Measurements from ENCODE around the gene CMTM4. TPM values are rescaled to one million over a fixed set of nuclear protein-coding genes. Genes with fewer than 3 reads are reported as not detected.

CMTM4 gene
- total and polyA plus RNA-seq, 9 donors, result 7.5 to 15.5 (median 10.0) TPM

- Histone ChIP-seq H3K4me1 (ENCODE audit: control insufficient read depth, insufficient read depth, low read length) (peaks cover 20% of the 10 kb centered on the region), H3K4me3 (ENCODE audit: low read length) (no peak overlapping the region), H3K27ac (ENCODE audit: low read length) (no peak overlapping the region), H3K36me3 (ENCODE audit: control insufficient read depth, insufficient read depth, low read length) (no peaks in the 10 kb centered on the region), H3K9me3 (replicated peaks; ENCODE audit: control insufficient read depth, low read depth, low read length) (peaks cover 7% of the 10 kb centered on the region), H3K27me3 (ENCODE audit: control insufficient read depth, insufficient read depth, low read length) (no peaks in the 10 kb centered on the region)
- DNase-seq, result no peak
Measured at GRCh38 chr16:66711581-66711980, 15.0 kb upstream of the CMTM4 start.

- WGBS (ENCODE audit: insufficient coverage), result 70% methylated on average over 2 of the region's 8 CpGs
- H3K27me3 ChIP-seq (ENCODE audit: control insufficient read depth, insufficient read depth, low read length), result no peaks in the 10 kb centered on the region
- no peak overlapping the region for H3K4me3 ChIP-seq (ENCODE audit: low read length)
- H3K27ac ChIP-seq (ENCODE audit: low read length), result peak overlapping the region; percentile 71
- DNase-seq, result no peak
- H3K36me3 ChIP-seq (ENCODE audit: control insufficient read depth, insufficient read depth, low read length), result no peaks in the 10 kb centered on the region
- peaks cover 3% of the 10 kb centered on the region for H3K9me3 ChIP-seq (replicated peaks; ENCODE audit: control insufficient read depth, low read depth, low read length)
- H3K4me1 ChIP-seq (ENCODE audit: control insufficient read depth, insufficient read depth, low read length), result peaks cover 13% of the 10 kb centered on the region
Measured at GRCh38 chr16:66706506-66706880, 9.9 kb upstream of the CMTM4 start.

- peaks cover 13% of the 10 kb centered on the region for H3K4me1 ChIP-seq (ENCODE audit: control insufficient read depth, insufficient read depth, low read length)
- peak overlapping the region; percentile 71 for H3K27ac ChIP-seq (ENCODE audit: low read length)
- H3K27me3 ChIP-seq (ENCODE audit: control insufficient read depth, insufficient read depth, low read length), result no peaks in the 10 kb centered on the region
- 40% methylated on average over 1 of the region's 11 CpGs for WGBS (ENCODE audit: insufficient coverage)
- no peak overlapping the region for H3K4me3 ChIP-seq (ENCODE audit: low read length)
- no peaks in the 10 kb centered on the region for H3K9me3 ChIP-seq (replicated peaks; ENCODE audit: control insufficient read depth, low read depth, low read length)
- peak; percentile 83 for DNase-seq
- H3K36me3 ChIP-seq (ENCODE audit: control insufficient read depth, insufficient read depth, low read length), result no peaks in the 10 kb centered on the region
Measured at GRCh38 chr16:66705790-66706505, 9.4 kb upstream of the CMTM4 start.

GRCh38 chr16:66703406-66704215 is 7.1 kb upstream of the CMTM4 start:
- no peak overlapping the region for H3K4me3 ChIP-seq (ENCODE audit: low read length)
- H3K27ac ChIP-seq (ENCODE audit: low read length), result peak overlapping the region; percentile 55
- H3K36me3 ChIP-seq (ENCODE audit: control insufficient read depth, insufficient read depth, low read length), result no peaks in the 10 kb centered on the region
- no peaks in the 10 kb centered on the region for H3K27me3 ChIP-seq (ENCODE audit: control insufficient read depth, insufficient read depth, low read length)
- peak; percentile 90 for DNase-seq
- WGBS (ENCODE audit: insufficient coverage), result 24% methylated on average over 8 of the region's 9 CpGs
- no peaks in the 10 kb centered on the region for H3K9me3 ChIP-seq (replicated peaks; ENCODE audit: control insufficient read depth, low read depth, low read length)
- H3K4me1 ChIP-seq (ENCODE audit: control insufficient read depth, insufficient read depth, low read length), result peaks cover 13% of the 10 kb centered on the region

GRCh38 chr16:66701516-66701915 is 5.0 kb upstream of the CMTM4 start:
- no peak overlapping the region for H3K27ac ChIP-seq (ENCODE audit: low read length)
- no peaks in the 10 kb centered on the region for H3K9me3 ChIP-seq (replicated peaks; ENCODE audit: control insufficient read depth, low read depth, low read length)
- H3K4me1 ChIP-seq (ENCODE audit: control insufficient read depth, insufficient read depth, low read length), result peaks cover 15% of the 10 kb centered on the region
- no peaks in the 10 kb centered on the region for H3K36me3 ChIP-seq (ENCODE audit: control insufficient read depth, insufficient read depth, low read length)
- H3K4me3 ChIP-seq (ENCODE audit: low read length), result no peak overlapping the region
- H3K27me3 ChIP-seq (ENCODE audit: control insufficient read depth, insufficient read depth, low read length), result peaks cover 5% of the 10 kb centered on the region
- no peak for DNase-seq
- WGBS (ENCODE audit: insufficient coverage), result 86% methylated on average over 1 of the region's 2 CpGs

- H3K36me3 ChIP-seq (ENCODE audit: control insufficient read depth, insufficient read depth, low read length), result no peaks in the 10 kb centered on the region
- DNase-seq, result no peak
- peaks cover 12% of the 10 kb centered on the region for H3K4me1 ChIP-seq (ENCODE audit: control insufficient read depth, insufficient read depth, low read length)
- no peaks in the 10 kb centered on the region for H3K9me3 ChIP-seq (replicated peaks; ENCODE audit: control insufficient read depth, low read depth, low read length)
- no peak overlapping the region for H3K4me3 ChIP-seq (ENCODE audit: low read length)
- peaks cover 5% of the 10 kb centered on the region for H3K27me3 ChIP-seq (ENCODE audit: control insufficient read depth, insufficient read depth, low read length)
- no CpG with 5 or more reads among the region's 2 CpGs for WGBS (ENCODE audit: insufficient coverage)
- H3K27ac ChIP-seq (ENCODE audit: low read length), result no peak overlapping the region
Measured at GRCh38 chr16:66701026-66701425, 4.5 kb upstream of the CMTM4 start.

- H3K4me3 ChIP-seq (ENCODE audit: low read length), result no peak overlapping the region
- DNase-seq, result no peak
- no peaks in the 10 kb centered on the region for H3K36me3 ChIP-seq (ENCODE audit: control insufficient read depth, insufficient read depth, low read length)
- peaks cover 11% of the 10 kb centered on the region for H3K27me3 ChIP-seq (ENCODE audit: control insufficient read depth, insufficient read depth, low read length)
- no peak overlapping the region for H3K27ac ChIP-seq (ENCODE audit: low read length)
- no peaks in the 10 kb centered on the region for H3K9me3 ChIP-seq (replicated peaks; ENCODE audit: control insufficient read depth, low read depth, low read length)
- WGBS (ENCODE audit: insufficient coverage), result no CpG with 5 or more reads among the region's 1 CpG
- H3K4me1 ChIP-seq (ENCODE audit: control insufficient read depth, insufficient read depth, low read length), result peaks cover 21% of the 10 kb centered on the region
Measured at GRCh38 chr16:66699898-66700297, 3.4 kb upstream of the CMTM4 start.

GRCh38 chr16:66698046-66698445 is 1.5 kb upstream of the CMTM4 start:
- Histone ChIP-seq H3K27ac (ENCODE audit: low read length) (no peak overlapping the region), H3K4me1 (ENCODE audit: control insufficient read depth, insufficient read depth, low read length) (peaks cover 14% of the 10 kb centered on the region), H3K27me3 (ENCODE audit: control insufficient read depth, insufficient read depth, low read length) (peaks cover 11% of the 10 kb centered on the region), H3K4me3 (ENCODE audit: low read length) (no peak overlapping the region), H3K36me3 (ENCODE audit: control insufficient read depth, insufficient read depth, low read length) (no peaks in the 10 kb centered on the region), H3K9me3 (replicated peaks; ENCODE audit: control insufficient read depth, low read depth, low read length) (no peaks in the 10 kb centered on the region)
- no CpG with 5 or more reads among the region's 7 CpGs for WGBS (ENCODE audit: insufficient coverage)
- no peak for DNase-seq

- Histone ChIP-seq H3K9me3 (replicated peaks; ENCODE audit: control insufficient read depth, low read depth, low read length) (no peaks in the 10 kb centered on the region), H3K27me3 (ENCODE audit: control insufficient read depth, insufficient read depth, low read length) (peaks cover 11% of the 10 kb centered on the region), H3K36me3 (ENCODE audit: control insufficient read depth, insufficient read depth, low read length) (no peaks in the 10 kb centered on the region), H3K4me1 (ENCODE audit: control insufficient read depth, insufficient read depth, low read length) (peaks cover 14% of the 10 kb centered on the region), H3K4me3 (ENCODE audit: low read length) (peak overlapping the region; percentile 52), H3K27ac (ENCODE audit: low read length) (no peak overlapping the region)
- DNase-seq, result no peak
- under 1% methylated on average over 84 of the region's 91 CpGs for WGBS (ENCODE audit: insufficient coverage)
Measured at GRCh38 chr16:66695935-66696668, 441 bp downstream of the CMTM4 start.

GRCh38 chr16:66695471-66695934 is 1.0 kb downstream of the CMTM4 start:
- H3K27ac ChIP-seq (ENCODE audit: low read length), result no peak overlapping the region
- H3K4me3 ChIP-seq (ENCODE audit: low read length), result peak overlapping the region; percentile 52
- peaks cover 11% of the 10 kb centered on the region for H3K27me3 ChIP-seq (ENCODE audit: control insufficient read depth, insufficient read depth, low read length)
- H3K9me3 ChIP-seq (replicated peaks; ENCODE audit: control insufficient read depth, low read depth, low read length), result no peaks in the 10 kb centered on the region
- no peak for DNase-seq
- no peaks in the 10 kb centered on the region for H3K36me3 ChIP-seq (ENCODE audit: control insufficient read depth, insufficient read depth, low read length)
- 38% methylated on average over 5 of the region's 8 CpGs for WGBS (ENCODE audit: insufficient coverage)
- peaks cover 14% of the 10 kb centered on the region for H3K4me1 ChIP-seq (ENCODE audit: control insufficient read depth, insufficient read depth, low read length)

All from muscle of leg (tissue), 11 donors.